Measurements from ENCODE around the gene AQR.

AQR gene

DNA sequence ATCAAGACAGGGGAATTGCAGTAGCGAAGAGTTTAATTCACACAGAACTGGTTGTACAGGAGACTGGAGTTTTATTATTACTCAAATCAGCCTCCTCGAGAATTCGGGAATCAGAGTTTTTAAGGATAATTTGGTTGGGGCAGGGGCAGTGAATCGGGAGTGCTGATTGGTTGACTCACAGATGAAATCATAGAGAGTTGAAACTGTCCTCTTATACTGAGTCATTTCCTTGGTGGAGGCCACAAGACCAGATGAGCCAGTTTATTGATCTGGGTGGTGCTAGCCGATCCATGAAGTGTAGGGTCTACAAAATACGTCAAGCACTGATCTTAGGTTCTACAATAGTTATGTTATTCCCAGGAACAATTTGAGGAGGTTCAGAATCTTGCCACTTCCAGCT, 23.9 kb upstream of the AQR start:
- Histone ChIP-seq H3K9ac (ENCODE audit: low read depth in 1 of 2, low read length in 2 of 2) (no peak overlapping the region), H3K4me1 (ENCODE audit: control insufficient read depth in 2 of 2, insufficient read depth in 2 of 2, low read length in 2 of 2) (no peaks in the 10 kb centered on the region), H3K9me3 (ENCODE audit: control insufficient read depth in 2 of 2, low read length in 2 of 2) (no peaks in the 10 kb centered on the region), H3K4me3 (ENCODE audit: low read length in 2 of 2) (no peak overlapping the region), H3K36me3 (ENCODE audit: control insufficient read depth in 2 of 2, insufficient read depth in 2 of 2, low read length in 2 of 2) (no peaks in the 10 kb centered on the region), H3K27me3 (ENCODE audit: control insufficient read depth in 2 of 2, insufficient read depth in 2 of 2, low read length in 2 of 2) (no peaks in the 10 kb centered on the region), H3K27ac (ENCODE audit: low read depth in 2 of 2, low read length in 2 of 2) (no peak overlapping the region)

DNA sequence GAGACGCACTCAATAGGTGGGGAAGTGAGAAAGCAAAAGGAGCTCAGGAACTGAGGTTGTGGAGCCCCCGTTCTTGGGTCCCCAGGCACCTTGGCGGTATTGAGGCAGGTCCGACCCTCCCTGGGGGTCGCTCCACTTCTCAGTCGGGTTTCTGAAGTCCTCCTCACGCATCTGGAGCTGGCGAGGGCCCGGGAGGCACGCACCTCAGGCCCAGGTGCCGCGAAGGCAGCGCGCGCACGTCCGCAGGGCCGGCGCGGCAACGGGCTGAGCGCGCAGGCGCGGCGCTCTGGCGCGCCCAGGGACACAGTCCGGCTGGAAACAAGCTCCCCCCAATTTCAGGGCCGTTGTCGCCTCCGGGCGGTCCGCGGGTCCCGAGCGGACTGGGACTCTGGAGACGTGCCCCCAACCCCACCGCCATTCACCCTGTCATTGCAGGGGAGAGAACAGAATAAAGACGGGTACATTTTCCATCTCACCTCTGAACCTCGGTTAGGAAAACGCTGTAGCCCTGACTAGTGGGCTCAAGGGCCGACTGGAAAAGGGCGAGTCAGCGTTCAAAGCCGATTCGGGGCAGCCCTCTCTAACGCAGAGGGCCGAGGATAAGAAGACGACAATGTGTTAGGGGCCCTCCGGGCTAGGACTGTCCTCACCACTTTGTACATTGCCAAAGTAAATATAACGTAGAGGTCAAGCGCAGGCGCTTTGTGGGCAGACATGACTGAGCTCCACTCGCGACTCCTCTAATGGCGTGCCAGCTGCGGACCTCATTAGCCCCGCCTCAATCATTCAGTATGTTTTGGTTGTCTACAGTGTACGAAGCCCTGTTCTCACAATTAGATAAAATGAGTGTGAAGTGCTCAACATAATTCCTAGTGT, 18.7 kb upstream of the AQR start, which contains the start of gene ZNF770:
ZNF770 (minus strand) TSS at position 261 of the 876 bp plus-strand sequence. CDS start 4,853 bp downstream, outside the sequence.
- Histone ChIP-seq H3K36me3 (ENCODE audit: control insufficient read depth in 2 of 2, insufficient read depth in 2 of 2, low read length in 2 of 2) (peaks cover 0 to 6% of the 10 kb centered on the region in 2 donors), H3K9ac (ENCODE audit: low read depth in 1 of 2, low read length in 2 of 2) (peak within 1 kb of the TSS; percentile 98 to 99), H3K27ac (ENCODE audit: low read depth in 2 of 2, low read length in 2 of 2) (peak within 1 kb of the TSS; percentile 95 to 96), H3K4me1 (ENCODE audit: control insufficient read depth in 2 of 2, insufficient read depth in 2 of 2, low read length in 2 of 2) (peaks cover 9 to 10% of the 10 kb centered on the region in 2 donors), H3K4me3 (ENCODE audit: low read length in 2 of 2) (peak within 1 kb of the TSS; percentile 91 to 99), H3K27me3 (ENCODE audit: control insufficient read depth in 2 of 2, insufficient read depth in 2 of 2, low read length in 2 of 2) (no peaks in the 10 kb centered on the region), H3K9me3 (ENCODE audit: control insufficient read depth in 2 of 2, low read length in 2 of 2) (no peaks in the 10 kb centered on the region)

DNA sequence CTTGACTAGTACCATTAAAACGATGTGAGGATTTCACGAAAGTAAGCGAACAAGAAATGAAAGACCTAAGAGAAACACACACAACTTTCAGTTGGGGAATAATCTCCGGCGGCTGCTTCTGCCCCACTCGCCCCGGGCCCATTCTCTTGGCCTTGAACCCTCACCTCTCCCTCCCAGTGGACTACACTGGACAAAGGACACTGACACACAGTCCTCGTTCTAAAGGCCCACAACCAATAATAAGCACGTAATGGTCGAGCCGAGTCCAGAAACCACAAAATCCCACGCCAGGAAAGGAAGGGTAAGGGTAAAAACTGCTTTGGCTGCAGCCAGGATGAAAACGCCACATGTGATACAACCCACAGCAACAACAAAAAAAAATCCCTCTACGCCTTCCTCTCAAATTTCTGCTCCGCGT, 18.1 kb upstream of the AQR start:
- Histone ChIP-seq H3K4me1 (ENCODE audit: control insufficient read depth in 2 of 2, insufficient read depth in 2 of 2, low read length in 2 of 2) (peaks cover 9 to 10% of the 10 kb centered on the region in 2 donors), H3K9me3 (ENCODE audit: control insufficient read depth in 2 of 2, low read length in 2 of 2) (no peaks in the 10 kb centered on the region), H3K4me3 (ENCODE audit: low read length in 2 of 2) (peak overlapping the region; percentile 91 to 99), H3K27me3 (ENCODE audit: control insufficient read depth in 2 of 2, insufficient read depth in 2 of 2, low read length in 2 of 2) (no peaks in the 10 kb centered on the region), H3K36me3 (ENCODE audit: control insufficient read depth in 2 of 2, insufficient read depth in 2 of 2, low read length in 2 of 2) (peaks cover 3 to 10% of the 10 kb centered on the region in 2 donors), H3K9ac (ENCODE audit: low read depth in 1 of 2, low read length in 2 of 2) (peak overlapping the region; percentile 98 to 99), H3K27ac (ENCODE audit: low read depth in 2 of 2, low read length in 2 of 2) (peak overlapping the region; percentile 95 to 96)

DNA sequence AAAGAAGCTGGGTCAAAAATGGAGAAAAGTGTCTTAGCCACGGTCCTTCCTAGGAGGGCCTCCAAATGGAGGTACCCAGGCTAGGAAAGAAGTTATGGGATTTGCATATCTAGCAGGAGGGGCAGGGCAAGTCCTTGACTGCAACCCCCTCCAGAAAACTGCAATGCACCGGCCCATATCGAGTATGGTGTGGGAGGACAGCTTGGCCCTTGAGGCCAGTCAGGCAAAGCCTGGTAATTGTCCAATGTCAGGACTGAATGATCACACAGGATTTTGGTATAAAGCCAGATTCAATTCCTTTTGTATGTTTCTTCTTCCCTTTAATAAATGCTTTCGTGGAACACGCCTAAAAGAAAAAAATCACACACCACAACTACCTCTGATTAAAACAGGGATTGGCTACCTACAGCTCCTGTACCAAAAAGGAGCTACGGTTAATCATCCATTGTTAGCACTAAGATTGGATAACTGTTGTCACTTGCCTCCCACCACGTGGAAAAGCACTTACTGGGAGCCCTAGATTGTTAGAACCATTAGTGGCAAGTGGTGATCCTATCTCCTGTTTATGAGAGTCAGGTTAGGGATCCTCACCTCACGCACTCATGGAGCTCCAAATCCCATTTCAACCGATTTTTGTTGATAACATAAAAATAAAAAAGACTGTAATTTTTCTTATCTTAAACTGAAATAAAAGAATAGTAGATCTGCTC, 17.4 kb upstream of the AQR start:
- peaks cover 9 to 10% of the 10 kb centered on the region in 2 donors for H3K4me1 ChIP-seq (ENCODE audit: control insufficient read depth in 2 of 2, insufficient read depth in 2 of 2, low read length in 2 of 2)
- peak overlapping the region; percentile 98 to 99 for H3K9ac ChIP-seq (ENCODE audit: low read depth in 1 of 2, low read length in 2 of 2)
- no peak overlapping the region for H3K27ac ChIP-seq (ENCODE audit: low read depth in 2 of 2, low read length in 2 of 2)

DNA sequence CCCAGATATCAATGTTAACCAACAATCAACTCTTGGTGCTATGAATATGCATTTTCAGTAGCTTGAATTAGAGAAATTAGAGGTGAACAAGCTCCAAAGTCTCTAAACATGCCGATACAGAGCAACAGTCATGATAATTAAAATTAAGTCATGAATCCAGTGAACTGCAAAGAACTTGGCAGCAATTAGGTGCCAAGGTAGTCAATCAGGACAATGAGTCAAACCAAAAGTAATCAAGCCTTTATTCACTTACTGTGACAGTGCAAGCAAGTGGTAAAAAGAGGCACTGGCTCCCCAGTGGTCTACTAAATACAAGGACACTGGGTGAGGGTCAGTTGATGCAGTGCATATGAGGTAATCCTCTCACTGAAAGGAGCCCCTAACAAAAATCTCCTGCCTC, 16.8 kb upstream of the AQR start:
- H3K36me3 ChIP-seq (ENCODE audit: control insufficient read depth in 2 of 2, insufficient read depth in 2 of 2, low read length in 2 of 2): peaks cover 4 to 17% of the 10 kb centered on the region in 2 donors
- H3K4me1 ChIP-seq (ENCODE audit: control insufficient read depth in 2 of 2, insufficient read depth in 2 of 2, low read length in 2 of 2): peaks cover 9 to 10% of the 10 kb centered on the region in 2 donors
- H3K4me3 ChIP-seq (ENCODE audit: low read length in 2 of 2): peak overlapping the region in 1 of 2 donors; percentile 99
- no peaks in the 10 kb centered on the region for H3K27me3 ChIP-seq (ENCODE audit: control insufficient read depth in 2 of 2, insufficient read depth in 2 of 2, low read length in 2 of 2)
- H3K9me3 ChIP-seq (ENCODE audit: control insufficient read depth in 2 of 2, low read length in 2 of 2): no peaks in the 10 kb centered on the region
- H3K9ac ChIP-seq (ENCODE audit: low read depth in 1 of 2, low read length in 2 of 2): no peak overlapping the region
- H3K27ac ChIP-seq (ENCODE audit: low read depth in 2 of 2, low read length in 2 of 2): no peak overlapping the region

More for the DNA sequence above, 17.4 kb upstream of the AQR start:
- H3K9me3 ChIP-seq (ENCODE audit: control insufficient read depth in 2 of 2, low read length in 2 of 2): no peaks in the 10 kb centered on the region
- no peaks in the 10 kb centered on the region for H3K27me3 ChIP-seq (ENCODE audit: control insufficient read depth in 2 of 2, insufficient read depth in 2 of 2, low read length in 2 of 2)
- peaks cover 4 to 13% of the 10 kb centered on the region in 2 donors for H3K36me3 ChIP-seq (ENCODE audit: control insufficient read depth in 2 of 2, insufficient read depth in 2 of 2, low read length in 2 of 2)
- peak overlapping the region; percentile 91 to 99 for H3K4me3 ChIP-seq (ENCODE audit: low read length in 2 of 2)

GRCh38 chr15:34984889-34985630, 15.5 kb upstream of the AQR start:
- Histone ChIP-seq H3K27ac (ENCODE audit: low read depth in 2 of 2, low read length in 2 of 2) (no peak overlapping the region), H3K9ac (ENCODE audit: low read depth in 1 of 2, low read length in 2 of 2) (no peak overlapping the region), H3K9me3 (ENCODE audit: control insufficient read depth in 2 of 2, low read length in 2 of 2) (no peaks in the 10 kb centered on the region), H3K27me3 (ENCODE audit: control insufficient read depth in 2 of 2, insufficient read depth in 2 of 2, low read length in 2 of 2) (no peaks in the 10 kb centered on the region), H3K4me1 (ENCODE audit: control insufficient read depth in 2 of 2, insufficient read depth in 2 of 2, low read length in 2 of 2) (peaks cover 9 to 10% of the 10 kb centered on the region in 2 donors), H3K36me3 (ENCODE audit: control insufficient read depth in 2 of 2, insufficient read depth in 2 of 2, low read length in 2 of 2) (peaks cover 4 to 19% of the 10 kb centered on the region in 2 donors), H3K4me3 (ENCODE audit: low read length in 2 of 2) (no peak overlapping the region)

DNA sequence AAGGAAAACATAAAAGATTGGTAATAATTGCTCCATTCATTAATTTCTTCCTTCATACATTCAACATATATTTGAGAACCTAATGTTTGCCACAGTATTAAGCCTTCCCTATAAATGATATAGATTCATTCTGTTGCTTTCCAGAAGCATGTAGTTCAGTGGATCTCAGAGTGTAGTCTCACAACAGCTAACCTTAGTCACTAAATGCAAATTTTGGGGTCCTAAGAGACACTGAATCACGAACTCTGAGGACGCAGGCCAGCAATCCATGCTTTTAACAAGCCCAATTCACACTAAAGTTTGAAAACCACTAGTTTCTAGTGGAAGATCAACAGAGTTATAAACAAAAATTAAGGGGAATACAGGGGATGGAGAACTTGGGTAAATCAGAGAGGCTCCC, 7.2 kb upstream of the AQR start:
- peaks cover 0 to 6% of the 10 kb centered on the region in 2 donors for H3K36me3 ChIP-seq (ENCODE audit: control insufficient read depth in 2 of 2, insufficient read depth in 2 of 2, low read length in 2 of 2)
- no peak overlapping the region for H3K4me3 ChIP-seq (ENCODE audit: low read length in 2 of 2)
- H3K9me3 ChIP-seq (ENCODE audit: control insufficient read depth in 2 of 2, low read length in 2 of 2): no peaks in the 10 kb centered on the region
- no peak overlapping the region for H3K27ac ChIP-seq (ENCODE audit: low read depth in 2 of 2, low read length in 2 of 2)
- H3K9ac ChIP-seq (ENCODE audit: low read depth in 1 of 2, low read length in 2 of 2): no peak overlapping the region
- H3K27me3 ChIP-seq (ENCODE audit: control insufficient read depth in 2 of 2, insufficient read depth in 2 of 2, low read length in 2 of 2): no peaks in the 10 kb centered on the region
- no peaks in the 10 kb centered on the region for H3K4me1 ChIP-seq (ENCODE audit: control insufficient read depth in 2 of 2, insufficient read depth in 2 of 2, low read length in 2 of 2)

- no peak overlapping the region for H3K27ac ChIP-seq (ENCODE audit: low read depth in 2 of 2, low read length in 2 of 2)
- H3K4me1 ChIP-seq (ENCODE audit: control insufficient read depth in 2 of 2, insufficient read depth in 2 of 2, low read length in 2 of 2): no peaks in the 10 kb centered on the region
- H3K27me3 ChIP-seq (ENCODE audit: control insufficient read depth in 2 of 2, insufficient read depth in 2 of 2, low read length in 2 of 2): no peaks in the 10 kb centered on the region
- no peaks in the 10 kb centered on the region for H3K36me3 ChIP-seq (ENCODE audit: control insufficient read depth in 2 of 2, insufficient read depth in 2 of 2, low read length in 2 of 2)
- no peak overlapping the region for H3K9ac ChIP-seq (ENCODE audit: low read depth in 1 of 2, low read length in 2 of 2)
- no peaks in the 10 kb centered on the region for H3K9me3 ChIP-seq (ENCODE audit: control insufficient read depth in 2 of 2, low read length in 2 of 2)
- H3K4me3 ChIP-seq (ENCODE audit: low read length in 2 of 2): no peak overlapping the region
Observed at GRCh38 chr15:34976073-34976472, 6.5 kb upstream of the AQR start.

- H3K36me3 ChIP-seq (ENCODE audit: control insufficient read depth in 2 of 2, insufficient read depth in 2 of 2, low read length in 2 of 2): no peaks in the 10 kb centered on the region
- no peaks in the 10 kb centered on the region for H3K27me3 ChIP-seq (ENCODE audit: control insufficient read depth in 2 of 2, insufficient read depth in 2 of 2, low read length in 2 of 2)
- no peak overlapping the region for H3K27ac ChIP-seq (ENCODE audit: low read depth in 2 of 2, low read length in 2 of 2)
- H3K9me3 ChIP-seq (ENCODE audit: control insufficient read depth in 2 of 2, low read length in 2 of 2): no peaks in the 10 kb centered on the region
- no peak overlapping the region for H3K9ac ChIP-seq (ENCODE audit: low read depth in 1 of 2, low read length in 2 of 2)
- H3K4me3 ChIP-seq (ENCODE audit: low read length in 2 of 2): no peak overlapping the region
- H3K4me1 ChIP-seq (ENCODE audit: control insufficient read depth in 2 of 2, insufficient read depth in 2 of 2, low read length in 2 of 2): peaks cover 3 to 11% of the 10 kb centered on the region in 2 donors
Observed at GRCh38 chr15:34973512-34973911, 4.0 kb upstream of the AQR start.

All from mucosa of rectum (tissue), 2 donors.